IMR-90 (cell line): ENCODE results near the gene SLC25A11. TPM values are rescaled to one million over a fixed set of nuclear protein-coding genes. Genes with fewer than 3 reads are reported as not detected.

Experiments used
- ATAC-seq: fragments of 200-7000 bp; cut with Tn5 transposase; 2 replicates; pipeline ENCODE4 v1.9.1; 2020; ENCODE audit warnings: low read depth, mild to moderate bottlenecking, moderate library complexity
- BruUV-seq: library from RNA; stranded (reverse); fragments of 400-500 nt; replicated peaks from 2 replicates; lab custom pipeline; 2021; lab: Mats Ljungman, UMichigan
- CTCF ChIA-PET: fragments of 300-600 bp; formaldehyde crosslinking; extraction: SDS; loops from one replicate; lab custom pipeline; 2021; ENCODE audit warnings: antibody characterized with exemption; lab: Yijun Ruan, JAX
- POLR2A ChIA-PET: fragments of 300-600 bp; sonication (Branson Sonifier 250); formaldehyde crosslinking; loops from one replicate; lab custom pipeline; 2022; ENCODE audit warnings: antibody characterized with exemption; ENCODE audit not compliant: unreplicated experiment; lab: Charles Lee
- DNase-seq: peaks from one replicate; pipeline ENCODE4 v3.0.0; 2013
- H2AFZ ChIP-seq: replicated peaks from 2 replicates; pipeline ENCODE3; 2013; ENCODE audit warnings: low read length, mild to moderate bottlenecking; ENCODE audit not compliant: poor library complexity
- H2AK5ac ChIP-seq: 2 replicates; pipeline ENCODE4 v1.6.1; 2013; ENCODE audit warnings: low read depth, low read length, inconsistent platforms
- H2AK9ac ChIP-seq: replicated peaks from 2 replicates; pipeline ENCODE3; 2013; ENCODE audit warnings: mild to moderate bottlenecking, low read depth, low read length, moderate library complexity; ENCODE audit not compliant: poor library complexity
- H2BK120ac ChIP-seq: 2 replicates; pipeline ENCODE4 v1.6.1; 2013; ENCODE audit warnings: low read depth, low read length, inconsistent platforms
- H2BK15ac ChIP-seq: 3 replicates; pipeline ENCODE4 v1.6.1; 2013; ENCODE audit warnings: low read depth, low read length, inconsistent platforms
- H2BK20ac ChIP-seq: 2 replicates; pipeline ENCODE4 v1.6.1; 2013; ENCODE audit warnings: low read depth, mild to moderate bottlenecking, inconsistent platforms, low read length, moderate library complexity
- H2BK5ac ChIP-seq: 2 replicates; pipeline ENCODE4 v1.6.1; 2013; ENCODE audit warnings: mild to moderate bottlenecking, low read depth, low read length, inconsistent platforms; ENCODE audit not compliant: poor library complexity, severe bottlenecking
- H3K14ac ChIP-seq: replicated peaks from 2 replicates; pipeline ENCODE4 v1.6.1; 2013; ENCODE audit warnings: low read depth, low read length, inconsistent platforms
- H3K18ac ChIP-seq: 2 replicates; pipeline ENCODE4 v1.6.1; 2013; ENCODE audit warnings: low read depth, low read length, control low read depth
- H3K23ac ChIP-seq: 2 replicates; pipeline ENCODE4 v1.6.1; 2013; ENCODE audit warnings: low read depth, low read length, inconsistent platforms
- H3K27ac ChIP-seq: 2 replicates; pipeline ENCODE4 v1.5.1; 2013; ENCODE audit warnings: mild to moderate bottlenecking, control low read depth, low read length; ENCODE audit not compliant: insufficient read depth
- H3K27me3 ChIP-seq: 2 replicates; pipeline ENCODE4 v1.6.1; 2013; ENCODE audit warnings: low read length; ENCODE audit not compliant: control insufficient read depth, insufficient read depth
- H3K36me3 ChIP-seq: 2 replicates; pipeline ENCODE4 v1.6.1; 2013; ENCODE audit warnings: low read length, mixed read lengths; ENCODE audit not compliant: control insufficient read depth, insufficient read depth
- H3K4ac ChIP-seq: 2 replicates; pipeline ENCODE4 v1.6.1; 2013; ENCODE audit warnings: low read depth, low read length, inconsistent platforms
- H3K4me1 ChIP-seq: 2 replicates; pipeline ENCODE4 v1.6.1; 2013; ENCODE audit warnings: low read length, mixed read lengths; ENCODE audit not compliant: control insufficient read depth, insufficient read depth
- H3K4me2 ChIP-seq: 2 replicates; pipeline ENCODE4 v1.6.1; 2013; ENCODE audit warnings: low read depth, mild to moderate bottlenecking, control low read depth, low read length, moderate library complexity
- H3K4me3 ChIP-seq: 2 replicates; pipeline ENCODE4 v1.5.1; 2013; ENCODE audit warnings: low read depth, mild to moderate bottlenecking, control low read depth, low read length, moderate library complexity; ENCODE audit not compliant: insufficient read depth
- H3K56ac ChIP-seq: 2 replicates; pipeline ENCODE4 v1.6.1; 2013; ENCODE audit warnings: low read length, inconsistent platforms; ENCODE audit not compliant: insufficient read depth; ENCODE audit errors: extremely low read depth
- H3K79me1 ChIP-seq, 2 experiments: 2 replicates each; pipeline ENCODE4 v1.6.1; 2013; ENCODE audit warnings: low read length in 2 of 2, inconsistent platforms in 1 of 2, low read depth in 1 of 2
- H3K9ac ChIP-seq: 2 replicates; pipeline ENCODE4 v1.6.1; 2013; ENCODE audit warnings: low read depth, low read length, control low read depth
- H3K9me1 ChIP-seq: 2 replicates; pipeline ENCODE4 v1.6.1; 2013; ENCODE audit warnings: low read length, inconsistent platforms; ENCODE audit not compliant: insufficient read depth
- H3K9me3 ChIP-seq: 2 replicates; pipeline ENCODE4 v1.6.1; 2013; ENCODE audit warnings: low read length; ENCODE audit not compliant: control insufficient read depth, insufficient read depth
- H4K20me1 ChIP-seq: 2 replicates; pipeline ENCODE4 v1.6.1; 2013; ENCODE audit warnings: low read length, inconsistent platforms; ENCODE audit not compliant: insufficient read depth
- H4K5ac ChIP-seq: 2 replicates; pipeline ENCODE4 v1.6.1; 2013; ENCODE audit warnings: mild to moderate bottlenecking, low read depth, low read length, control low read depth
- H4K8ac ChIP-seq, 2 experiments: 2 replicates each; pipeline ENCODE4 v1.6.1; 2013; ENCODE audit warnings: low read depth in 2 of 2, low read length in 2 of 2, control low read depth in 1 of 2, inconsistent platforms in 1 of 2
- H4K91ac ChIP-seq: 2 replicates; pipeline ENCODE4 v1.6.1; 2013; ENCODE audit warnings: low read depth, low read length, inconsistent platforms; ENCODE audit not compliant: insufficient read depth
- MXI1 ChIP-seq: IDR thresholded peaks from 2 replicates; pipeline ENCODE4 v1.6.1; 2012; ENCODE audit warnings: low read depth, mild to moderate bottlenecking, low read length, moderate library complexity, borderline replicate concordance
- RAD21 ChIP-seq: IDR thresholded peaks from 2 replicates; pipeline ENCODE4 v1.6.1; 2012; ENCODE audit warnings: low read length, improper control_type of control experiment
- WGBS, 2 experiments: methylation state at CpG; one replicate each; pipeline versions ENCODE4 v1.1.5 to v1.1.7; 2013; ENCODE audit warnings: missing lambda C conversion rate in 2 of 2; ENCODE audit not compliant: insufficient read length in 1 of 2; ENCODE audit errors: extremely low coverage in 2 of 2; 5-methylcytosine and 5-hydroxymethylcytosine counted together
- dilution Hi-C: fragments of 300-500 bp; cut with HindIII; formaldehyde crosslinking; loops from one replicate; pipeline ENCODE4 v1.14.3; 2018; ENCODE audit warnings: low sequenced_read_pairs; ENCODE audit not compliant: unreplicated experiment
- in situ Hi-C: fragments of 300-500 bp; cut with MboI; formaldehyde crosslinking; loops from 3 replicates; pipeline ENCODE4 v1.14.3; 2019; ENCODE audit warnings: low sequenced_read_pairs, inconsistent platforms, mixed read lengths
- intact Hi-C: fragments of 100-400 bp; cut with micrococcal nuclease; formaldehyde crosslinking; loops from 2 replicates; pipeline ENCODE4 v1.10.0; 2022
- polyA plus RNA-seq, 3 experiments: library from polyadenylated mRNA; depleted of rRNA; stranded (reverse); fragments of >200 nt; gene quantifications; 2 replicates each; pipeline ENCODE4 v1.2.3, GENCODE V29; 2012; ENCODE audit warnings: low replicate concordance in 1 of 3
- total RNA-seq: library from RNA; depleted of rRNA; stranded (reverse); fragments of >200 nt; gene quantifications from 2 replicates; pipeline ENCODE4 v1.2.3, GENCODE V29; 2012
- TF ChIP-seq, protein P1 (sequence below): fragments of 150-350 bp; IDR thresholded peaks from 2 replicates; pipeline ENCODE4 v1.6.1; 2016; ENCODE audit warnings: low read depth, mild to moderate bottlenecking, low read length, moderate library complexity, borderline replicate concordance

SLC25A11 gene
- total and polyA plus RNA-seq, 2 of the 4 experiments (the other 2 are of a cell fraction) = 35.0 to 62.2 TPM

DNA sequence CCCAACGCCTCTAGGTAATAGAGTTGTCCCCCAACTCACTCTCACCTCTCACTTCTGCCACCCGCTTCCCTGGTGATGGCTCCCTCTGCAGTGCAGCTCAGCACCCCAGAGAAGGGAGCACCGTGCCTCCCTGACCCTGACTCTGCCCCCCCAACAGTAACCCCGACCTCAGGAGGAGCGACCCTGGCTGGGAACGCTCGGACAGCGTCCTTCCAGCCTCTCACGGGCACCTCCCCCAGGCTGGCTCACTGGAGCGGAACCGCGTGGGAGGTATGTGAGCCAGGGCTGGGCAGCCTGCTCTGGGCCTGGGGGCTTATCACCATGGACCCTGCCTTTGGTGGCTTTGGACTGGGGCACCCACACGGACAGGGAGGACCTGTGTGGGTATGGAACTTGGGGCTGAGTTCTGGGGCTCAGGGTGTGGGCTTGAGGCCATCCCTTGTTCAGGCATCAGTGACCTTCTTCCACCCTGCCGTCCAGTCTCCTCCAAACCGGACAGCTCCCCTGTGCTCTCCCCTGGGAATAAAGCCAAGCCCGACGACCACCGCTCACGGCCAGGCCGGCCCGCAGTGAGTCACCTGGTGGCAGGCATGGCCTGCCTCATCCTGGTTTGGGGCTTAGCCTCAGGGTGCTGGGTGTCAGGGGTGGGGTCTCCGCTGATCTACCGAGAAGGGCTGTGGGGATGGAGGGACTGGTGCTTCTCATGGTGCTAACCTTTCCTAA lies 47.2 kb downstream of the SLC25A11 start:
- POLR2A ChIA-PET = no interaction called here
- Histone ChIP-seq H3K27ac (no peak overlapping the region), H3K4me2 (no peak overlapping the region), H4K20me1 (peaks cover 8% of the 10 kb centered on the region; the same call in 1 of the 2 replicates), H3K4ac (no peak overlapping the region), H3K4me1 (no peaks in the 10 kb centered on the region), H4K91ac (no peak overlapping the region), H2BK15ac (no peak overlapping the region), H3K9me1 (no peaks in the 10 kb centered on the region), H2AK9ac (no peak overlapping the region), H3K36me3 (peaks cover 63% of the 10 kb centered on the region), H2AFZ (no peak overlapping the region), H3K9me3 (no peaks in the 10 kb centered on the region), H3K9ac (no peak overlapping the region), H4K5ac (no peak overlapping the region), H3K23ac (no peak overlapping the region), H3K27me3 (no peaks in the 10 kb centered on the region), H2BK20ac (no peak overlapping the region), H3K79me1 (no peaks in the 10 kb centered on the region), H4K8ac (no peak overlapping the region), H3K14ac (no peak overlapping the region), H3K56ac (no peak overlapping the region), H3K18ac (no peak overlapping the region), H2AK5ac (no peak overlapping the region), H2BK5ac (no peak overlapping the region), H3K4me3 (no peak overlapping the region), H2BK120ac (no peak overlapping the region)
- TF ChIP-seq RAD21 (no peak), MXI1 (no peak)
- TF ChIP-seq, protein P1, sequence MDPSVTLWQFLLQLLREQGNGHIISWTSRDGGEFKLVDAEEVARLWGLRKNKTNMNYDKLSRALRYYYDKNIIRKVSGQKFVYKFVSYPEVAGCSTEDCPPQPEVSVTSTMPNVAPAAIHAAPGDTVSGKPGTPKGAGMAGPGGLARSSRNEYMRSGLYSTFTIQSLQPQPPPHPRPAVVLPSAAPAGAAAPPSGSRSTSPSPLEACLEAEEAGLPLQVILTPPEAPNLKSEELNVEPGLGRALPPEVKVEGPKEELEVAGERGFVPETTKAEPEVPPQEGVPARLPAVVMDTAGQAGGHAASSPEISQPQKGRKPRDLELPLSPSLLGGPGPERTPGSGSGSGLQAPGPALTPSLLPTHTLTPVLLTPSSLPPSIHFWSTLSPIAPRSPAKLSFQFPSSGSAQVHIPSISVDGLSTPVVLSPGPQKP = no peak
- in situ Hi-C loops = no loop called here
- DNase-seq = no peak
- dilution Hi-C loops = no loop called here
- no peak for ATAC-seq
- CTCF ChIA-PET = no interaction called here
- WGBS, 2 experiments = 100% methylated on average over 2 of the region's 23 CpGs; no CpG with 5 or more reads in 1 of the 2 experiments
- intact Hi-C loops = no loop called here
- no TSS peak for BruUV-seq
